BLaER1 treated with 17β-estradiol and CSF1 and Interleukin-3, amounts not matched to agents 10 nM and 100 nM (cell line): Measurements from ENCODE around the gene HNRNPAB.
"Not testable (repeated sequence)": the region's sequence is repeated elsewhere in the genome, so short reads cannot be mapped to it uniquely, and the experiment has no call there.

Source experiments
- H3K27ac ChIP-seq, 11 experiments: shearing (Covaris generic); formaldehyde crosslinking; 2 replicates each; pipeline ENCODE4 v1.8.1; 2022
- H3K27me3 ChIP-seq, 11 experiments: shearing (Covaris generic); formaldehyde crosslinking; 2 replicates each; pipeline ENCODE4 v1.8.1; 2022
- H3K36me3 ChIP-seq, 11 experiments: shearing (Covaris generic); formaldehyde crosslinking; 2 replicates each; pipeline ENCODE4 v1.8.1; 2022
- H3K4me1 ChIP-seq, 10 experiments: shearing (Covaris generic); formaldehyde crosslinking; 2 replicates each; pipeline ENCODE4 v1.8.1; 2022
- H3K4me2 ChIP-seq, 11 experiments: shearing (Covaris generic); formaldehyde crosslinking; 2 replicates each; pipeline ENCODE4 v1.8.1; 2022
- H3K4me3 ChIP-seq, 10 experiments: shearing (Covaris generic); formaldehyde crosslinking; 2 replicates each; pipeline ENCODE4 v1.8.1; 2022
- H3K9ac ChIP-seq, 11 experiments: shearing (Covaris generic); formaldehyde crosslinking; 2 replicates each; pipeline ENCODE4 v1.8.1; 2022
- H3K9me3 ChIP-seq, 11 experiments: shearing (Covaris generic); formaldehyde crosslinking; replicated peaks in 1 of 11; 2 replicates each; pipeline ENCODE4 v1.8.1; 2022
- H4K20me1 ChIP-seq, 11 experiments: shearing (Covaris generic); formaldehyde crosslinking; 2 replicates each; pipeline ENCODE4 v1.8.1; 2022
- Cebpa-rat ChIP-seq, 11 experiments: shearing (Covaris generic); IDR thresholded peaks; 2 replicates each; pipeline ENCODE4 v1.8.1; 2022

Gene HNRNPAB

DNA sequence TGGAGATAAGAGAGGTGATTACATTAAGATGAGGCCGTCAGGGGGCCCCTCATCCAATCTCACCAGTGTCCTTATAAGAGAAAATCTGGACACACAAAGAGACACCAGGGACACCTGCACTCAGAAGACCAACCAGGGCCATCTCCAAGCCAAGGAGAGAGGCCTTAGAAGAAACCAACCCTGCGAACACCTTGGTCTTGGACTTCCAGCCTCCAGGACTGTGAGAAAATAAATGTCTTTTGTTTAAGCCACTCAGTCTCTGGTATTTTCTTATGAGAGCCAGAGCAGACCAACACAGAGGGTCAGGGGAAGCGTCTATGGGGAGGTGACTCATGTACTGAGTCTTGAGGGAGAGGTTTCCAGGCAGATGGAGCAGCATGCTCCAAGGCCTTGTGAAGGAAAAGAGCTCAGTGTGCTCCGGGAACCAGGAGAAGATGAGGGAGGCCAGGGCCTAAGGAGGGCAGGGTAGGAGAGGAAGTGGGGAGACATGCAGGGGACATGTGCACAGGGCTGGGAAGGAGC lies 22.9 kb downstream of the HNRNPAB start:
- no peak overlapping the region for H3K27ac ChIP-seq
- no peaks in the 10 kb centered on the region for H3K27me3 ChIP-seq
- peak overlapping the region in 2 of 11 experiments; percentile 4 to 7; a peak in 1 of 22 replicates for H3K4me2 ChIP-seq
- H3K4me1 ChIP-seq, result peaks cover 19 to 74% (median 29%) of the 10 kb centered on the region in 10 experiments
- peaks cover 89 to 95% (median 93%) of the 10 kb centered on the region in 11 experiments for H3K36me3 ChIP-seq
- no peak for TF ChIP-seq Cebpa-rat (IDR thresholded peaks at IDR 0.05)
- peaks cover 55 to 100% (median 99%) of the 10 kb centered on the region in 11 experiments; a peak in 21 of 22 replicates for H4K20me1 ChIP-seq
- no peak overlapping the region for H3K4me3 ChIP-seq
- H3K9ac ChIP-seq, result peak overlapping the region in 1 of 11 experiments; percentile 7; a peak in 1 of 22 replicates
- H3K9me3 ChIP-seq, result no peaks in the 10 kb centered on the region

DNA sequence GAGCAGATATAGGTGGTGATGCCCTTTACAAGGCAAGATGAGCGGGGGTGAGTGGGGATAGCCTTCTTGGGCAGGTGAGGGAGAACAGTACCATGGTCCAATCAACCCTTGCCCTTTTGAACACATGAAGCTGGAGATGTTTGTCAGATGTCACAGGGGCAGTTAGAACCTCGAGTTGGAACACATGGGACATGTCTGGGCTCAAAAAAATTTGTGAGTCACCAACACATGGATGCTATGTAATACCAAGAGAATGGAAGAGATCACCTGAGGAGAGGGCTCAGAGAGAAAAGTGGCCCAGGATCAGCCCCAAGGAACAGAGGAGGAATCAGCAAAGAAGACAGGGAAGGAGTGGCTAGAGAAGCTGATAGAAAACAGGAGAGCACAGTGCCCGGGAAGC lies 23.6 kb downstream of the HNRNPAB start:
- peaks cover 21 to 70% (median 29%) of the 10 kb centered on the region in 10 experiments for H3K4me1 ChIP-seq
- H4K20me1 ChIP-seq, result peaks cover 52 to 92% (median 91%) of the 10 kb centered on the region in 11 experiments; a peak in 21 of 22 replicates
- no peak overlapping the region for H3K4me3 ChIP-seq
- H3K27ac ChIP-seq, result no peak overlapping the region
- H3K4me2 ChIP-seq, result peak overlapping the region in 4 of 11 experiments; percentile 6 to 30 (median 15); a peak in 2 of 22 replicates
- H3K9ac ChIP-seq, result peak overlapping the region in 1 of 11 experiments; percentile 7; a peak in 1 of 22 replicates
- H3K9me3 ChIP-seq, result no peaks in the 10 kb centered on the region
- no peak for TF ChIP-seq Cebpa-rat (IDR thresholded peaks at IDR 0.05)
- peaks cover 82 to 87% (median 86%) of the 10 kb centered on the region in 11 experiments for H3K36me3 ChIP-seq
- H3K27me3 ChIP-seq, result no peaks in the 10 kb centered on the region

DNA sequence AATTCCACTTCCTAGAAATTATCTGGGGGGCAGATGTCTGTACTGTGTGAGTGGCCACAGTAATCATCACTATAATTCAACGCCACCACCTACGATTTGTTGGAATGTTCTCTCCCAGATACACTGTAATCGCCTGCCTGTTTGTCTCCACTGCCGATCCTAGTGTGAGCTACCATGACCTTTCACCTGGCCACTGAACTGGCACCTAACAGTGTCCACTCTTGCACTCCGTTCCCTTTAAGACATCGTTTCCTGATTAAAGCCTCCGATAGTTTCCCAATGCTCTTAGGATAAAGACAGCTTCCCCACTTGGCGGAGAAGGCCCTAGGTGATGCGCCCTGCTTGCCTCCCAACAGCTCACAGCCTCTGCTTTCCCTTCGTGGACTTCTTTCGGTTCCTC lies 24.3 kb downstream of the HNRNPAB start:
- H3K4me3 ChIP-seq, result no peak overlapping the region
- TF ChIP-seq Cebpa-rat (IDR thresholded peaks at IDR 0.05), result no peak
- no peak overlapping the region for H3K27ac ChIP-seq
- H4K20me1 ChIP-seq, result peaks cover 46 to 86% (median 84%) of the 10 kb centered on the region in 11 experiments; a peak in 21 of 22 replicates
- H3K4me1 ChIP-seq, result peaks cover 25 to 70% (median 34%) of the 10 kb centered on the region in 10 experiments
- H3K36me3 ChIP-seq, result peaks cover 76 to 81% (median 79%) of the 10 kb centered on the region in 11 experiments
- H3K4me2 ChIP-seq, result peak overlapping the region in 3 of 11 experiments; percentile 6 to 30 (median 20); a peak in 4 of 22 replicates
- H3K9ac ChIP-seq, result no peak overlapping the region
- H3K27me3 ChIP-seq, result no peaks in the 10 kb centered on the region
- no peaks in the 10 kb centered on the region for H3K9me3 ChIP-seq

DNA sequence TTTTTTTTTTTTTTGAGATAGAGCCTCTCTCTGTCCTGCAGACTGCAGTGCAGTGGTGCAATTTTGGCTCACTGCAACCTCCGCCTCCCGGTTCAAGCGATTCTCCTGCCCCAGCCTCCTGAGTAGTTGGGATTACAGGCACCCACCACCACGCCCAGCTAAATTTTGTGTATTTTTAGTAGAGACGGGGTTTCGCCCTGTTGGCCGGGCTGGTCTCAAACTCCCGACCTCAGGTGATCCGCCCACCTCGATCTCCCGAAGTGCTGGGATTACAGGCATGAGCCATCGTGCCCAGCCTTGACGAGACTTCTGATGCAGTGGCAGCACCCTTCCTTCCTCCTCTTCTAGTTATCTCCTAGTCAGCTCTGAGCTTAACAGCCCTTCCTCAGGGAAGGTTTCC lies 24.8 kb downstream of the HNRNPAB start:
- not testable (repeated sequence) for H3K4me3 ChIP-seq, H3K27me3 ChIP-seq, H3K9me3 ChIP-seq, H3K27ac ChIP-seq
- Histone ChIP-seq H3K36me3 (peaks cover 71 to 76% (median 74%) of the 10 kb centered on the region in 11 experiments), H3K4me1 (peaks cover 28 to 70% (median 37%) of the 10 kb centered on the region in 10 experiments), H3K4me2 (peak overlapping the region in 5 of 11 experiments; percentile 95 to 100 (median 98); a peak in 5 of 22 replicates), H4K20me1 (peaks cover 41 to 81% (median 79%) of the 10 kb centered on the region in 11 experiments; a peak in 21 of 22 replicates), H3K9ac (peak overlapping the region in 2 of 11 experiments; percentile 89 to 95; a peak in 1 of 22 replicates)

DNA sequence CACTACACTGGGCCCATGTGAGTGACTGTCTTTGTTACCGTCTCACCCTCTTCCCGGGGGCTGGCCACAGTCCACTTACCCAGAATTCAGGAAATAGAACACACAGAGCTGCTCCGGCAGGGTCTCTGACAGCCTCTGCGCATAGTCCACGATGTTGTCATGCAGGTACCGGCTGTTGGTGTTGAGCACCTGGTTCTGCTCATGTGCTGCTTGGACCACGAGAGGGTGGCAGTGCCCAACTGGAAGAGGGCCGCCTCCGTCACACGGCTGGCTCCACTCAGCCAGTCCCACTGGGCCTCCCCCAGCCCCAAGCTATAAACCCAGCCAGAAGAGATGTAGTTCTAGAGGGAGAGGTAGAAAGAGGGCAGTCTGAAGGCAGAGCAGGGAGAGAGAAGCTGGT lies 25.5 kb downstream of the HNRNPAB start:
- H3K4me3 ChIP-seq, result no peak overlapping the region
- no peaks in the 10 kb centered on the region for H3K9me3 ChIP-seq
- TF ChIP-seq Cebpa-rat (IDR thresholded peaks at IDR 0.05), result no peak
- peaks cover 36 to 72% (median 44%) of the 10 kb centered on the region in 10 experiments for H3K4me1 ChIP-seq
- peak overlapping the region in 8 of 11 experiments; percentile 17 to 96 (median 92); a peak in 6 of 22 replicates for H3K9ac ChIP-seq
- H3K36me3 ChIP-seq, result peaks cover 63 to 68% (median 66%) of the 10 kb centered on the region in 11 experiments
- H3K27ac ChIP-seq, result no peak overlapping the region
- H4K20me1 ChIP-seq, result peaks cover 35 to 73% (median 72%) of the 10 kb centered on the region in 11 experiments; a peak in 21 of 22 replicates
- H3K4me2 ChIP-seq, result peak overlapping the region in 8 of 11 experiments; percentile 83 to 100 (median 98); a peak in 12 of 22 replicates
- no peaks in the 10 kb centered on the region for H3K27me3 ChIP-seq

DNA sequence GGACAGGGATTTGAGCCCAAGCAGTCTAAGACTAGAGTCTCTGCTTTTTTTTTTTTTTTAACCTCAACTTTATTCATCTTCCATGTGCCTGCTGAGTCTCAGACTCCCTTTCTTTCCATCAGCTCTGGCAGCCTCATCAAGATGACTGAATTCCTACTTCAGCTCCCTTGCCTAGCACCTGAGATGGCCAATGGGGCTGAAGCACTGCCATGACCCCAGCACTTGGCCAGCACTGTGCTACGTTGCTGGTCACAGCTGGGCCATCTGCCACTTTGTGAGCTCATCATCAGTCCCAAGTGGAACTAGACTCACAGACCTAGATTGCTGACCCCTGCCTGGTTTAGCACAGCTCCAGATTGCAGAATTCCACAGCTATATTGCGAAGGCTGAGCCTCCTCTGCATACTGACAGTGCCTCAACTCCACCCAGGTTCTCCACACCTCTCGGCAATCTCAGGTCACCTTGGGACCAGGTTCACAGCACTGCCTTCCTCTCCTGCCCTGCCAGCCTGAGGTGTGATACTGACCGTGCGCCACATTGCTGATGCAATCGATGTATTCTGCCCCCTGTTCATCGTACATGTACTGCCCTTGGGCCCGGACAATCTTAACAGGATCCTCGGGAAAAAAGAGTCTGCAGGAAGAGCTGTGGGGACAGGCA lies 26.7 kb downstream of the HNRNPAB start:
- H3K27ac ChIP-seq, result peak overlapping the region in 10 of 11 experiments; percentile 88 to 96 (median 92); a peak in 17 of 22 replicates

DNA sequence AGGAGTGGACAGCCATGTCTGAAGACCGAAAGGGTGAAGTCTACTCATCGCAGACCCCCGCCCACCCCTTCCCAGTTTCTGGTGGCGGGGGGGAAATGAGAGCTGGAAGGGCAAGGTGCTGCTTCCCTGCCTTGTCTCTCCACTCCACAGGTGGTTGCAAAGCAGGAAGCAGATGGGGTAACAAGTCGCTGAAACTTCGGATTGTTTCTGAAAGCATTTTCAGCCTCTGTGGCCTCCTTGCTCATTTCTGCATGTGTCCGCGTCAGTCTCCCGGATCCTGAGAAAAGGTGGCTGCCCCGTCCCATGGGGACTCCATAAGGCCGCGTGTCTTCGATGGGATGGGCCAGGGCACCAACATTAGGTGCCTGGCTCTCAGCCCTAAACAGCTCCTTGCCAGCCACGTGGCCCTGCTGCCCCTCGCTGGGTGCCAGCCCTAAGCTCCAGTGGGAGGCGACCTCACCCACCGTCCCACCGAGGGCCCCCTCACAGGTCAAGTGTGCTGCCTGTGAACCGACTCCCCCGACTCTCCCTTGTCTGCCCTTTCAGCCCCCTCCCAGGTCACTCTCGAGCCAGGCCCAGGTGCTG lies 27.3 kb downstream of the HNRNPAB start:
- H3K4me1 ChIP-seq, result peaks cover 54 to 89% (median 62%) of the 10 kb centered on the region in 10 experiments
- peak overlapping the region; percentile 83 to 100 (median 98) for H3K4me2 ChIP-seq

More for the DNA sequence above, 26.7 kb downstream of the HNRNPAB start:
- Histone ChIP-seq H4K20me1 (peaks cover 31 to 62% (median 60%) of the 10 kb centered on the region in 11 experiments; a peak in 21 of 22 replicates), H3K4me2 (peak overlapping the region; percentile 83 to 100 (median 98)), H3K4me1 (peaks cover 47 to 83% (median 56%) of the 10 kb centered on the region in 10 experiments), H3K9me3 (no peaks in the 10 kb centered on the region), H3K27me3 (no peaks in the 10 kb centered on the region), H3K9ac (peak overlapping the region; percentile 89 to 96 (median 92)), H3K36me3 (peaks cover 52 to 57% (median 55%) of the 10 kb centered on the region in 11 experiments), H3K4me3 (peak overlapping the region; percentile 86 to 96 (median 90))
- TF ChIP-seq Cebpa-rat (IDR thresholded peaks at IDR 0.05), result no peak

DNA sequence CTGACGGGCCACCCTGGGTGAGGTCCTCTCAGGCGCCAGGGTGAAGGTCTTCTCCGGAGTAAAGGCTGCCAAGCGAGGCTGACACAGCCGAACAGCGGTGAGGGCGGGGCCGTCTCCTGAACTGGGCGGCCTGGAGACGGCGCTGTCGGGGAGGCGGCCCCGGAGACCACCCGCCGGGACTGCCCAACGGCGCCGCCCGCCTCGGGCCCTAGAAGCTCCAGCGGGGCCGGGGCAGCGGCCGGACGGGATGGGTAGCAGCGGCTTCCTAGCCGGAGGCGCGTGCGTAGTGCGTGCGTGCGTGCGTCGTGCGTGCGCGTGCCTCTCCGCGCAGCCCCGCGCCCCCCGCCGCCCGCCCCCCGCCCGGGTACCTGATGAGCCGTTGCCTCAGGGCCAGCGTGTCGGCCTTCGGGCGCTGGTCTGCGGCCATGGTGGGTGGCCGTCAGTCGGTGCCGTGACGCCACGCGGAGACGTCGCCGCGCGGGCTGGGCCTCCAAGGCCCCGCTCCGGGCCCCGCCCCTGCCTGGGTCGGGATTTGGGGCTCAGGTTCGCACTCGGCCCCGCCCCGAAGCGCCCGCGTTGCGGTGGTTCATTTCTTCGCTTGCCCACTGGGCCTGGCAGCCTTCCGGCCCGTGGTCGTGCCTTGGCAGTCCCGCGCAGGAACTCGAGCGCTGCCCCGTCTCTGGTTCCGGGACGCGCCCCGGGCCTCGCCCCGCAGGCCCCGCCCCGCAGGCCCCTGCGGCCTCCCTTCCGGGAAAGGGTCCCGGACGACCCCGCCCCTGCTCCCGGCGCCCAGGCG lies 28.0 kb downstream of the HNRNPAB start, which contains the start of gene PHYKPL:
Gene PHYKPL, minus strand, starts transcription at position 679 of the 796 bp plus-strand sequence. Its CDS starts 252 bp downstream, at position 427.
- Histone ChIP-seq H4K20me1 (peaks cover 26 to 48% (median 47%) of the 10 kb centered on the region in 11 experiments; a peak in 21 of 22 replicates), H3K9ac (peak within 1 kb of the TSS; percentile 89 to 96 (median 92)), H3K4me2 (peak within 1 kb of the TSS; percentile 83 to 100 (median 98)), H3K4me3 (peak within 1 kb of the TSS; percentile 86 to 96 (median 90)), H3K9me3 (no peaks in the 10 kb centered on the region), H3K4me1 (peaks cover 61 to 93% (median 69%) of the 10 kb centered on the region in 10 experiments), H3K27me3 (no peaks in the 10 kb centered on the region), H3K36me3 (peaks cover 40 to 44% (median 42%) of the 10 kb centered on the region in 11 experiments), H3K27ac (peak within 1 kb of the TSS; percentile 88 to 96 (median 93))
- TF ChIP-seq Cebpa-rat (IDR thresholded peaks at IDR 0.05), result no peak

More for the DNA sequence above, 27.3 kb downstream of the HNRNPAB start:
- Histone ChIP-seq H3K9ac (peak overlapping the region; percentile 89 to 96 (median 92)), H3K4me3 (peak overlapping the region; percentile 86 to 96 (median 90)), H4K20me1 (peaks cover 31 to 55% (median 54%) of the 10 kb centered on the region in 11 experiments; a peak in 21 of 22 replicates), H3K27me3 (no peaks in the 10 kb centered on the region), H3K27ac (peak overlapping the region; percentile 88 to 96 (median 93)), H3K36me3 (peaks cover 46 to 51% (median 49%) of the 10 kb centered on the region in 11 experiments), H3K9me3 (no peaks in the 10 kb centered on the region)
- no peak for TF ChIP-seq Cebpa-rat (IDR thresholded peaks at IDR 0.05)
